ENCODE results near the gene PCNT.

GRCh38 chr21:46392921-46393320 lies 69.0 kb downstream of the PCNT start:
- TF ChIP-seq CTCF (conservative IDR thresholded peaks at IDR 0.05 in 1 of 2, IDR thresholded peaks at IDR 0.05 in 1 of 2; ENCODE audit: extremely low read depth in 1 of 2, insufficient read depth in 1 of 2, low read depth in 1 of 2, low read length in 2 of 2), result peak in 1 of 2 donors; percentile 6
- no peak for TF ChIP-seq EZH2 (IDR thresholded peaks at IDR 0.05; ENCODE audit: borderline replicate concordance, low read length)

Measured in mammary epithelial cell (primary cell).